HepG2 (cell line): ENCODE measurements around the gene TMEM87A. TPM values are rescaled to one million over a fixed set of nuclear protein-coding genes. Genes with fewer than 3 reads are reported as not detected.

Experiments used
- ARHGAP35 ChIP-seq: sonication (generic); formaldehyde crosslinking; IDR thresholded peaks from 2 replicates; pipeline ENCODE4 v1.9.0; 2022; ENCODE audit warnings: mild to moderate bottlenecking, inconsistent platforms, moderate library complexity, missing genetic modification reagents, borderline replicate concordance
- DPF2 ChIP-seq: sonication (generic); formaldehyde crosslinking; IDR thresholded peaks from 2 replicates; pipeline ENCODE4 v1.4.0; 2020; ENCODE audit warnings: mild to moderate bottlenecking, low read depth, missing genetic modification reagents, borderline replicate concordance
- FOXM1 ChIP-seq: sonication (generic); formaldehyde crosslinking; IDR thresholded peaks from 2 replicates; pipeline ENCODE4 v1.5.0; 2020; ENCODE audit warnings: missing genetic modification reagents
- HNRNPLL ChIP-seq: fragments of 200-400 bp; formaldehyde crosslinking; IDR thresholded peaks from 2 replicates; pipeline ENCODE4 v1.6.1; 2017; ENCODE audit warnings: mild to moderate bottlenecking, low read depth, low read length; ENCODE audit not compliant: poor library complexity, severe bottlenecking
- JUN ChIP-seq: sonication (generic); formaldehyde crosslinking; IDR thresholded peaks from 2 replicates; pipeline ENCODE4 v1.4.0; 2020; ENCODE audit warnings: mild to moderate bottlenecking, missing genetic modification reagents
- KAT8 ChIP-seq: IDR thresholded peaks from 2 replicates; pipeline ENCODE4 v1.6.1; 2016; ENCODE audit warnings: missing genetic modification reagents, missing compliant biosample characterization
- LBX2 ChIP-seq: sonication (generic); formaldehyde crosslinking; IDR thresholded peaks from 2 replicates; pipeline ENCODE4 v1.5.0; 2020; ENCODE audit warnings: missing genetic modification reagents, mild to moderate bottlenecking, borderline replicate concordance
- NONO ChIP-seq, 2 experiments: fragments of 450-650 bp in 1 of 2; sonication (generic) in 1 of 2; formaldehyde crosslinking in 1 of 2; IDR thresholded peaks in 1 of 2; conservative IDR thresholded peaks in 1 of 2; 2 replicates each; pipeline versions ENCODE4 v1.6.1 to v1.8.0; 2017 to 2022; ENCODE audit warnings: mild to moderate bottlenecking in 1 of 2, missing genetic modification reagents in 1 of 2, moderate library complexity in 1 of 2
- PAWR ChIP-seq: sonication (generic); formaldehyde crosslinking; IDR thresholded peaks from 2 replicates; pipeline ENCODE4 v1.4.0; 2020; ENCODE audit warnings: missing genetic modification reagents, mild to moderate bottlenecking, borderline replicate concordance
- PITX1 ChIP-seq: sonication (generic); formaldehyde crosslinking; IDR thresholded peaks from 2 replicates; pipeline ENCODE4 v1.5.1; 2020; ENCODE audit warnings: mild to moderate bottlenecking, missing genetic modification reagents
- REPIN1 ChIP-seq: sonication (generic); formaldehyde crosslinking; IDR thresholded peaks from 2 replicates; pipeline ENCODE4 v1.8.0; 2022; ENCODE audit warnings: missing genetic modification reagents, low read depth, mild to moderate bottlenecking, borderline replicate concordance
- RXRA ChIP-seq: sonication (generic); formaldehyde crosslinking; IDR thresholded peaks from 2 replicates; pipeline ENCODE4 v1.5.1; 2020; ENCODE audit warnings: missing genetic modification reagents
- SRSF4 ChIP-seq: fragments of 200-400 bp; formaldehyde crosslinking; IDR thresholded peaks from one replicate; pipeline ENCODE4 v1.6.1; 2018; ENCODE audit warnings: mild to moderate bottlenecking, low read depth, low read length, moderate library complexity; ENCODE audit not compliant: poor library complexity, severe bottlenecking
- SYNCRIP ChIP-seq: fragments of 200-400 bp; formaldehyde crosslinking; IDR thresholded peaks from 2 replicates; pipeline ENCODE4 v1.6.1; 2018; ENCODE audit warnings: mild to moderate bottlenecking, low read depth, low read length; ENCODE audit not compliant: insufficient read depth
- TBX3 ChIP-seq: fragments of 450-650 bp; IDR thresholded peaks from 2 replicates; pipeline ENCODE4 v1.6.1; 2017; ENCODE audit warnings: antibody characterized with exemption, mild to moderate bottlenecking, inconsistent platforms, borderline replicate concordance
- ZNF124 ChIP-seq: sonication (generic); formaldehyde crosslinking; IDR thresholded peaks from 2 replicates; pipeline ENCODE4 v1.4.0; 2020; ENCODE audit warnings: missing genetic modification reagents
- ZNF232 ChIP-seq: sonication (generic); formaldehyde crosslinking; IDR thresholded peaks from 2 replicates; pipeline ENCODE4 v1.4.0; 2020; ENCODE audit warnings: missing genetic modification reagents, borderline replicate concordance
- ZNF260 ChIP-seq: sonication (generic); formaldehyde crosslinking; IDR thresholded peaks from 2 replicates; pipeline ENCODE4 v1.4.0; 2020; ENCODE audit warnings: missing genetic modification reagents, low read depth, mild to moderate bottlenecking, borderline replicate concordance
- ZNF33A ChIP-seq: sonication (generic); formaldehyde crosslinking; IDR thresholded peaks from 2 replicates; pipeline ENCODE4 v1.5.1; 2020; ENCODE audit warnings: missing genetic modification reagents, mild to moderate bottlenecking, moderate library complexity, borderline replicate concordance
- ZNF501 ChIP-seq: sonication (generic); formaldehyde crosslinking; IDR thresholded peaks from 2 replicates; pipeline ENCODE4 v1.5.1; 2020; ENCODE audit warnings: mild to moderate bottlenecking, moderate library complexity, missing genetic modification reagents
- ZNF605 ChIP-seq: sonication (generic); formaldehyde crosslinking; IDR thresholded peaks from 2 replicates; pipeline ENCODE4 v1.8.0; 2022; ENCODE audit warnings: mild to moderate bottlenecking, missing genetic modification reagents
- ZSCAN9 ChIP-seq: IDR thresholded peaks from 2 replicates; pipeline ENCODE4 v1.6.1; 2016; ENCODE audit warnings: borderline replicate concordance
- polyA plus RNA-seq, 8 experiments: library from polyadenylated mRNA; depleted of rRNA in 3 of 8; stranded (reverse) in 7 of 8; unstranded in 1 of 8; fragments of >200 nt; fragmentation: Illumina TruSeq in 4 of 8; extraction: Trizol in 4 of 8; gene quantifications; 2 replicates each; pipeline versions ENCODE4 v1.2.1 to v1.2.3, GENCODE V29; 2011 to 2016; ENCODE audit warnings: low read depth in 4 of 8, missing spikeins in 1 of 8, mixed read lengths in 1 of 8; ENCODE audit not compliant: insufficient read depth in 1 of 8
- total RNA-seq, 5 experiments: library from RNA; depleted of rRNA; stranded (reverse); fragments of >200 nt; fragmentation: Illumina TruSeq; extraction: Trizol; gene quantifications; 2 replicates each; pipeline ENCODE4 v1.2.3, GENCODE V29; 2016; ENCODE audit warnings: low read depth in 1 of 5
- TF ChIP-seq, protein P1 (sequence below): sonication (generic); formaldehyde crosslinking; IDR thresholded peaks from 2 replicates; pipeline ENCODE4 v1.8.0; 2022; ENCODE audit warnings: missing genetic modification reagents, mild to moderate bottlenecking, inconsistent platforms, borderline replicate concordance
- TF ChIP-seq, protein P2 (sequence below): sonication (generic); formaldehyde crosslinking; conservative IDR thresholded peaks from 2 replicates; pipeline ENCODE4 v1.4.0; 2020; ENCODE audit warnings: missing genetic modification reagents
- TF ChIP-seq, protein P3 (sequence below): IDR thresholded peaks from 2 replicates; pipeline ENCODE4 v1.6.1; 2012; ENCODE audit warnings: inconsistent platforms
- TF ChIP-seq, protein P4 (sequence below): sonication (generic); IDR thresholded peaks from 2 replicates; pipeline ENCODE4 v1.6.1; 2016; ENCODE audit warnings: low read depth, borderline replicate concordance

TMEM87A gene
- total and polyA plus RNA-seq, 2 of the 13 experiments (the other 11 are each of a cell fraction or from before 2014, with no cell fraction given): 20.2 to 42.8 TPM

GRCh38 chr15:42286445-42287029 is 13.3 kb upstream of the TMEM87A start (continued):
- TF ChIP-seq JUN (no peak), NONO (IDR thresholded peaks at IDR 0.05) (no peak), NONO (CRISPR knock-in tag; conservative IDR thresholded peaks at IDR 0.05) (peak; percentile 64; the same call in 1 of the 2 replicates), LBX2 (CRISPR knock-in tag) (no peak), PAWR (CRISPR knock-in tag) (no peak), ZSCAN9 (CRISPR knock-in tag) (peak; percentile 49; the same call in 1 of the 2 replicates), ZNF124 (CRISPR knock-in tag) (no peak), REPIN1 (0 out of 2 replicates have a peak, but pooled peaks have one; percentile 66), ZNF33A (CRISPR knock-in tag) (no peak), KAT8 (peak; percentile 69; the same call in 1 of the 2 replicates), RXRA (no peak), TBX3 (peak; percentile 34; the same call in 1 of the 2 replicates), HNRNPLL (no peak), ARHGAP35 (CRISPR knock-in tag) (no peak), PITX1 (no peak), ZNF501 (no peak), SRSF4 (no peak), FOXM1 (CRISPR knock-in tag) (no peak), ZNF232 (peak; percentile 54; the same call in 1 of the 2 replicates), DPF2 (peak; percentile 70; the same call in 1 of the 2 replicates), ZNF260 (CRISPR knock-in tag) (no peak), ZNF605 (CRISPR knock-in tag) (no peak), SYNCRIP (no peak)
- TF ChIP-seq, protein P1, sequence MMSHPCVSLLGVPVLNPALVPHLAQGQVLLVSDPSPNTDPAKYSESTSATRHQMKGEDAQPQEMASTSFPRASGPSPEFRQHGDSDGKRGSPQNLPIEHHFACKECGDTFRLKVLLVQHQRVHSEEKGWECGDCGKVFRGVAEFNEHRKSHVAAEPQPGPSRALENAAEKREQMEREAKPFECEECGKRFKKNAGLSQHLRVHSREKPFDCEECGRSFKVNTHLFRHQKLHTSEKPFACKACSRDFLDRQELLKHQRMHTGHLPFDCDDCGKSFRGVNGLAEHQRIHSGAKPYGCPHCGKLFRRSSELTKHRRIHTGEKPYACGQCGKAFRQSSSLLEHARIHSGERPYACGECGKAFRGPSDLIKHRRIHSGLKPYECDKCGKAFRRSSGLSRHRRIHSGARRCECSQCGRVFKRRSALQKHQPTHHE (CRISPR knock-in tag): no peak
- TF ChIP-seq, protein P2, sequence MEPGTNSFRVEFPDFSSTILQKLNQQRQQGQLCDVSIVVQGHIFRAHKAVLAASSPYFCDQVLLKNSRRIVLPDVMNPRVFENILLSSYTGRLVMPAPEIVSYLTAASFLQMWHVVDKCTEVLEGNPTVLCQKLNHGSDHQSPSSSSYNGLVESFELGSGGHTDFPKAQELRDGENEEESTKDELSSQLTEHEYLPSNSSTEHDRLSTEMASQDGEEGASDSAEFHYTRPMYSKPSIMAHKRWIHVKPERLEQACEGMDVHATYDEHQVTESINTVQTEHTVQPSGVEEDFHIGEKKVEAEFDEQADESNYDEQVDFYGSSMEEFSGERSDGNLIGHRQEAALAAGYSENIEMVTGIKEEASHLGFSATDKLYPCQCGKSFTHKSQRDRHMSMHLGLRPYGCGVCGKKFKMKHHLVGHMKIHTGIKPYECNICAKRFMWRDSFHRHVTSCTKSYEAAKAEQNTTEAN: 0 out of 2 replicates have a peak, but pooled peaks have one; percentile 47
- TF ChIP-seq, protein P3, sequence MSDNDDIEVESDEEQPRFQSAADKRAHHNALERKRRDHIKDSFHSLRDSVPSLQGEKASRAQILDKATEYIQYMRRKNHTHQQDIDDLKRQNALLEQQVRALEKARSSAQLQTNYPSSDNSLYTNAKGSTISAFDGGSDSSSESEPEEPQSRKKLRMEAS: 0 out of 2 replicates have a peak, but pooled peaks have one; percentile 19
- TF ChIP-seq, protein P4, sequence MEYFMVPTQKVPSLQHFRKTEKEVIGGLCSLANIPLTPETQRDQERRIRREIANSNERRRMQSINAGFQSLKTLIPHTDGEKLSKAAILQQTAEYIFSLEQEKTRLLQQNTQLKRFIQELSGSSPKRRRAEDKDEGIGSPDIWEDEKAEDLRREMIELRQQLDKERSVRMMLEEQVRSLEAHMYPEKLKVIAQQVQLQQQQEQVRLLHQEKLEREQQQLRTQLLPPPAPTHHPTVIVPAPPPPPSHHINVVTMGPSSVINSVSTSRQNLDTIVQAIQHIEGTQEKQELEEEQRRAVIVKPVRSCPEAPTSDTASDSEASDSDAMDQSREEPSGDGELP: no peak
